Brain pericyte (primary cell): ENCODE measurements around the gene TMEM86A.

Experiments used
- DNase-seq: peaks from one replicate; pipeline ENCODE4 v3.0.0-alpha.2; 2012; ENCODE audit warnings: low read depth, low spot score

TMEM86A gene

GRCh38 chr11:18726040-18726439 is 27.5 kb downstream of the TMEM86A start, which contains the start of gene IGSF22:
Gene IGSF22, minus strand, starts transcription at chr11:18726188. Its CDS starts 1,952 bp downstream, at chr11:18724236.
- DNase-seq = no peak

GRCh38 chr11:18727479-18728236 is 29.1 kb downstream of the TMEM86A start:
- DNase-seq = no peak

DNA sequence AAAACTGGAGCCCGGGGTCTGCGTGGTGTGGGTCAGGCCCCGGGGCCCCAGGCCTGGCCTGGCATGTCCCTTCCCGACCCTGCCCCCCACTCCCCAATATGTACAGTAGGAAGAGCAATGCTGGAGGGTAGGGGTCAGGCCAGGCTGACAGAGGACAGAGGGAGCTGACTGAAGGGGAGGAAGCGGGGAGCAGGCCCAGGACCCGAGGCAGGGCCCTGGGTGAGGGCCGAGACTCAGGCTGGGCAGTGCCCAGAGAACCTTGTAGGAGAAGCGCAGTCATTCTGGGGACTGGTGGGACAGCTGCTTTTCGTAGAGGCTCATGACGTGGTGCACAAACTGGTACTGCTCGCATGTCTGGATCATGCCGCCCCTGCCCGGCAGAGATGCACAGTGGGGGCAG is 30.1 kb downstream of the TMEM86A start:
- no peak for DNase-seq

- DNase-seq = no peak
Observed at GRCh38 chr11:18729426-18729825, 30.8 kb downstream of the TMEM86A start.

GRCh38 chr11:18730020-18730419 is 31.4 kb downstream of the TMEM86A start:
- no peak for DNase-seq

DNA sequence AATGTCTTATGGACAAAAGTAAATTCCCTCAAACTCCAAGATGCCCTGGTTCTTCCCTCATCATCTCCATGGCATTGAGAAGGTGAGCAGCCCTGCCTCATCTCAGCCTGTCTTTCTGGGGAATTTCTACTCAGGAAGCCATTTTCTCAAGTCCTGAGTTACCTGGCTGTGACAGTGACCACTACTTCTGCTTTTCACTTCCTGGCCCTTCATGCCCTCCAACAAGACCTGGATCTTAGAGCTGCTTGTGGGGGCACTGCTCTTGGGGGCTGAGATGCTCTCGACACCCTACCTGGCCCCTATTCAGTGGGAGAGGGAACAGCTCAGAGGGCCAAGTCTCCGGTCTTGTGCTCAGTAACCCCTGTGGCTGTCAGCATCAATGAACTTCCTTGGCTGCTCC is 32.9 kb downstream of the TMEM86A start:
- DNase-seq = no peak

- no peak for DNase-seq
Observed at GRCh38 chr11:18731949-18732821, 33.6 kb downstream of the TMEM86A start.

DNA sequence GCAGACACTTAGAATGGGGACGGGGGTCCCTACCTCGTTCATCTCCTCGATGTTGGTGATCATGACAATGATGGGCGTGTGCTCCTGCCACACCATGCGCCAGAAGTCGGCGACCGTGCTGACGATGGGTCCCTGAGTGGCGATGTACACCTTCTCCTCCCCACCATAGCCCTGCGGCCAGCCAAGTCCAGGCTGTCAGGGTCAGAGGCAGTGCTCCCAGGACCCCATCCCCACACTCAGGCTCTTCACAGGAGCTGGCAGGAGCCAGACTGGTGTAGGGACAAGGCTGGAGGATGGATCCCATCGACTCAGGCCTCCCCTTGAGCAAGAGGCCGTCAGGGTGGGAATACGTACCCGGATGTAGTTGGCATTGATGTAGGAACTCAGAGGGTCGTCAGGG is 34.6 kb downstream of the TMEM86A start:
- no peak for DNase-seq

GRCh38 chr11:18736590-18737148 is 38.1 kb downstream of the TMEM86A start:
- no peak for DNase-seq

DNA sequence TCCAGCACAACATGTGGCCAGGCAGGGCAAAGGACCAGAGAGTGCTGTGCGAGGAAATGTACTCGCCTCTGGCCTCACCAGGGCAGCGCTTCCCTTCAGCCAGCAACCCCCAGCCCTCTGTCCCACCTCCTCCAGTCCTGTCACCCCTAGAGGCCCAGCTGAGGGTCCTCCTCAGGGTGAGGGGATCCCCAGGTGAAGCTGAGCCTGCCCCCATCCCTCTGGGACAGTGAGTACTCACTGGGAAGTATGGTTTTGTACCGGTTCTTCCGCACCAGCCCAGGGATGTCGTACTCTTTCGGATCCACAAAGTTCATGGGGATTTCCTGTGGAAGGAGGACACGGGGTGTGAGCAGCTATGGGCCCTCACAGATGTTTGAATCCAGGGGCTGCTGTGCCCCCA is 39.1 kb downstream of the TMEM86A start:
- DNase-seq = no peak

- DNase-seq = no peak
Observed at GRCh38 chr11:18739685-18740084, 41.1 kb downstream of the TMEM86A start.

- DNase-seq = no peak
Observed at GRCh38 chr11:18741783-18742182, 43.2 kb downstream of the TMEM86A start.

GRCh38 chr11:18743365-18743764 is 44.8 kb downstream of the TMEM86A start:
- DNase-seq = no peak

DNA sequence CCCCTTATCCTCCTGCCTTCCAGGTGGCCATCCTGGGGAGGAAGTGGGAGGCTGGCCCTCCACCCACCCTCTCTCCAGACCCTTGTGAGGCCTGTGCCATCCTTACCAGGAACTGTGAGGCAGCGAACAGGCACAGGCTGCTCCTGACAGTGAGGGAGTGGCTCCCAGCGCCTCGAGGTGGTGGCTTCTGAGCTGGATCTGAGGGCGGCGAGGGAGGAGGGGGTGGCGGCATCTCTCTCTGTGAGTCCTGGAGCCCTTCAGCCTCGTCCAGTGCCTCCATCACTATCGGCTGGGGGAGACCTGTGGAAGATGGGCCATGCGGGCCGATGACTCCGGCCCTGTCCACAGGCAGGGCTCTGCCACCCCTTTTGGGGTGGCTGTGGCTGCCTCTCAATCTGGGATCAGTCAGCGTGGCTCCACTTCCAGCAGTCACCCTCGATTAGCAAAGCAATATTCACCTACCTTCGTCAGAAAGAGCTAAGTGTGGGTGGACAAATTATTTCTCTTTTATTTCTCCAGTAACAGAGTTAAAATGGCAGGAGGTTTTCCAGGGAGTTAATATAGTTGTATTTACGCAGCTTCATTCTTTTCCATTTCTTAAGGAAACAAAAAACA is 45.4 kb downstream of the TMEM86A start:
- no peak for DNase-seq

DNA sequence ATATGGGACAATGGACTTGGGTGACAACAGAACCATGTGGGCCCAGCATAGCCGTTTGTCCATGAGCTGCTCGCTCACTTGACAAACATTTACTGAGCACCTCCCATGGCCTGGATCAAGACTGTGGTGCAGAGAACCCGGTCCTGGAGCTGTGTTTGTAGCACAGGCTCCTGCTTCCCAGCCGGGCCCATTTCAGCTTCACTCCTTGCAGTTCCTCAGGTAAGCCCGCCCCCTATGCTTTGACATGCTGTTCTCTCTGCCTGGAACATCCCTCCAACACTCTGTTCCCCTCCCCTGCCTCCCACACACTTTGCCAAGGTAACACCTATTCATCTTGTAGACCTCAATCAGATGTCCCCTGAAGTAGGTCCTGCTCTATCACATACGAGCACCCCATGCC is 46.7 kb downstream of the TMEM86A start:
- no peak for DNase-seq

GRCh38 chr11:18748766-18749365 is 50.3 kb downstream of the TMEM86A start:
- DNase-seq = no peak

DNA sequence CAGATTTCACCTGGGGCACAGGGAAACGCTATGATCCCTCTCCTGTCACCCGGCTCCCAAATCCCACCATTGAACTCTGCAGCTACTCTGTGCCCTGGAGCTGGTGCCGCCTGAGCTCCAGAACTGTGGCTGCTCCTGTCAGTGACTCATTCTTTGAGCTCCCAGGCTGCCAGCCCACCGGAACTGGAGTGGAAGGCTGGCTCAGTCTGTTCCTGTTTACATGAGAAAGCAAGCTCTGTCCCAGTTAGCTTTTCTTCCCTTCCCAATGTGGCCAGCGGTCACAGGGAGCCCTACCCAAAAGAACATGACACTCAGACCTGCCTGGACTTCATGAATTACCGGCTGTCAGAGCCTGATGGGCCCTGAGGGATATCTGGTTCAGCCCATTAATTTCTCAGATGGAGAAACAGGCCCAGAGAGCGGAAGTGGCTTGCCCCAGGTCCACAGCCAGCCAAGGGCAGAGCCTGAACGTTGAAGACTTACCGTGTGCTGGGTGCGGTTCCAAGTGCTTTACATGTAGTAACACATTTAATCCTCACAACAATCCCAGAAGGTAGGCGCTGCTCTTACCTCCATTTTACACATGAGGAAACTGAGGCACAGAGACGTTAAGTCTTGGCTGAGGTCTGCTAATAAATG is 51.2 kb downstream of the TMEM86A start:
- no peak for DNase-seq

- DNase-seq = no peak
Observed at GRCh38 chr11:18750944-18751343, 52.4 kb downstream of the TMEM86A start.

DNA sequence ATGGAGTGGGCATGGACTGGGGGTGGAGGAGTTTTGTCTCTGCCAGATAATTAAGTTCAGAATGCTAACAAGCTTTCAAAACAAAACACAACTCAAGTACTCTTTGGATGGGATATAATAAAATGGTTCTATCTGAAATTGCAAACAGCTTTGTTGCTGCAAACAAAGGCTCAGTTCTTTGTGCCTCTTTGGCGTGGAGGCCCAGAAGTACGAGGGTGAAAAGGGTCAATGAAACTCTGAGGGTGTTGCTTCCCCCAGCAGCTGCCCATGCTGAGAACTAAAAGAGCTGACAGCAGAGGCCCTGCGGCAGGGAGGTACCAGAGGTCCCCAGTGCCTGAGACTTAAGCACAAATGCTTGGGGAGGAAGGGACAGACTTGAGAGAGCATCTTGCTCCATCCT is 53.9 kb downstream of the TMEM86A start:
- no peak for DNase-seq

GRCh38 chr11:18754308-18754707 is 55.7 kb downstream of the TMEM86A start:
- DNase-seq = no peak
